Esophagus squamous epithelium (tissue), 4 donors: ENCODE measurements around the gene TAGLN3.

Experiments
- CTCF ChIP-seq, 6 experiments: fragments of 450-650 bp in 4 of 6; fragments of 200-600 bp in 2 of 6; sonication (generic) in 2 of 6; IDR thresholded peaks; one replicate each; pipeline ENCODE4 v1.5.1; 2016 to 2019; ENCODE audit warnings: antibody characterized with exemption in 6 of 6, mild to moderate bottlenecking in 4 of 6, moderate library complexity in 4 of 6
- POLR2A ChIP-seq, 4 donors: fragments of 450-650 bp; IDR thresholded peaks; one replicate each; pipeline ENCODE4 v1.6.1; 2017; ENCODE audit warnings: antibody characterized with exemption in 4 of 4, mild to moderate bottlenecking in 4 of 4, moderate library complexity in 3 of 4

DNA sequence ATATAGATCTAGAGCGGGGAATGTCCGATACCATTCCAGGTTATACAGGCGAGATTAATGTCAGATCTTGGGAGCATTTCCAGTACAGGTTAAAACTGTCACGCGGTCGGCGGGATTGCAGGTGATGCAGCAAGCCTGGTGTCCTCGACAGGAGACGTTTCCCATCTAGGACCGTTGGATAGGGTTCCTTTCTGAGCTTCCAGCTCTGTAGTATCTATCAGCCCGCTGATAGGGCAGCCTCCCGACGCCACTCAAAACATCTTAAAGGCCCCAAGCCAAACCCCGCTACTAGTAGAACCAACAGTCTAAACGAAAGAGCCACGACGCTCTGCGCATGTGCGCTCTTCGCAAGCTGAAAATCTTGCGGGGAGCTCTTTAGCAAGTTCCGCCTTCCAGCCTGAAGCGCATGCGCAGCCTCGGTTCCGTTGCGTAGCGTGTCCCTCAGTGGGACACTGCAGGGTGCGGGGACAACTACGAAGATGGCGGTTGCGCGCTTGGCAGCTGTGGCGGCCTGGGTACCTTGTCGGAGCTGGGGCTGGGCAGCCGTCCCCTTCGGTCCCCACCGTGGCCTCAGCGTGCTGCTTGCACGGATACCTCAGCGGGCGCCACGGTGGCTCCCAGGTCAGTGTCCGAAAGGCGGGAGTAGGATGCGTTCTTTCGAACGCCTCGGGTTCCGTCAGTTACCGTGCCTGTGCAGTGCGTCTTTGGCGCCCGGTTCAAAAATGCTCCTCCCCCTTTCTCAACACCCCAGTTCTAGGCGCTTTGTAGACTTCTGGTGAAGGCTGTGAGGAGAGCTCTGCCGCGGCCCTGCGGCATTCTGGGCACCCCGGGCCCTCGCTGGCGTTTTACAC is 19.9 kb upstream of the TAGLN3 start, which contains the start of gene ABHD10:
- TF ChIP-seq CTCF (IDR thresholded peaks at IDR 0.05) (peak in 1 of 6 experiments; percentile 52), POLR2A (IDR thresholded peaks at IDR 0.05) (peak in 3 of 4 donors; percentile 82 to 95 (median 82))
